Measurements from ENCODE around the gene MITD1.
"Not testable (repeated sequence)": the region's sequence is repeated elsewhere in the genome, so short reads cannot be mapped to it uniquely, and the experiment has no call there.

Gene MITD1

GRCh38 chr2:99140860-99141109, 40.1 kb downstream of the MITD1 start:
- peak overlapping the region; percentile 97 for H3K4me3 Mint-ChIP-seq

GRCh38 chr2:99140056-99140859, 40.6 kb downstream of the MITD1 start:
- H3K4me3 Mint-ChIP-seq: peak overlapping the region; percentile 97
- H3K36me3 Mint-ChIP-seq (ENCODE audit: low read depth): peaks cover 13% of the 10 kb centered on the region
- H3K27ac Mint-ChIP-seq: peak overlapping the region; percentile 88
- no peaks in the 10 kb centered on the region for H3K9me3 Mint-ChIP-seq
- intact Hi-C loops (cut with micrococcal nuclease): loop anchor here (2.0 to 5.0 kb wide), 2 partner anchors 15 to 42 kb away; partner anchors contain the start of genes LIPT1, MITD1, MRPL30 and TSGA10
- peaks cover 11% of the 10 kb centered on the region for H3K27me3 Mint-ChIP-seq
- H3K4me1 Mint-ChIP-seq (ENCODE audit: low read depth): peaks cover 37% of the 10 kb centered on the region

More at GRCh38 chr2:99140860-99141109, 40.1 kb downstream of the MITD1 start:
- intact Hi-C loops (cut with micrococcal nuclease): loop anchor here (2.0 to 5.0 kb wide), 2 partner anchors 14 to 42 kb away; partner anchors contain the start of genes LIPT1, MITD1, MRPL30 and TSGA10
- peak overlapping the region; percentile 88 for H3K27ac Mint-ChIP-seq
- H3K27me3 Mint-ChIP-seq: peaks cover 11% of the 10 kb centered on the region
- no peaks in the 10 kb centered on the region for H3K9me3 Mint-ChIP-seq
- H3K4me1 Mint-ChIP-seq (ENCODE audit: low read depth): peaks cover 32% of the 10 kb centered on the region
- peaks cover 13% of the 10 kb centered on the region for H3K36me3 Mint-ChIP-seq (ENCODE audit: low read depth)

- H3K4me3 Mint-ChIP-seq: no peak overlapping the region
- H3K4me1 Mint-ChIP-seq (ENCODE audit: low read depth): peaks cover 36% of the 10 kb centered on the region
- no peak overlapping the region for H3K27ac Mint-ChIP-seq
- intact Hi-C loops (cut with micrococcal nuclease): no loop called here
- H3K27me3 Mint-ChIP-seq: peaks cover 11% of the 10 kb centered on the region
- H3K9me3 Mint-ChIP-seq: peaks cover 3% of the 10 kb centered on the region
- peaks cover 13% of the 10 kb centered on the region for H3K36me3 Mint-ChIP-seq (ENCODE audit: low read depth)
Measured at GRCh38 chr2:99139003-99139402, 41.9 kb downstream of the MITD1 start.

- Mint-ChIP-seq H3K4me1 (ENCODE audit: low read depth) (peaks cover 18% of the 10 kb centered on the region), H3K9me3 (peaks cover 42% of the 10 kb centered on the region)
- H3K27ac Mint-ChIP-seq; H3K4me3 Mint-ChIP-seq; H3K27me3 Mint-ChIP-seq; H3K36me3 Mint-ChIP-seq (ENCODE audit: low read depth); intact Hi-C loops (cut with micrococcal nuclease): not testable (repeated sequence)
Measured at GRCh38 chr2:99135044-99135556, 45.8 kb downstream of the MITD1 start.

DNA sequence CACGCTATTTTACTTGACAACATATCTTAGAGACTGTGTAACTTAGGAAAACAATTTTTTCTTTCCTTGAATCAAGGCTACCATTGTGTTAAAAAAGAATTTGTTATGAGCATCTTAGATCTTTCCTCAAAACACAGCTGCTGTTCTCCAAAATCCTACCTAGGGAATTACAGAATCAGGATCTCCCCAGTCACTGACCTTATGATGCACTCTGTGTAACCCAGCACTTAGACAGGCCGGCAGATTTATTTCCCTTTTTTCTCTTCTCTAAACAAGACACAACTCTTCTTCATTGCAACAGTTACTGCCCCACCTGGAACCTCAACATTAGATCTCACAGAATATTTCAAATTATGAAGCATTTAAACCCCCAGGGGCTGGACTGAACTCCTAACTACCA, 52.9 kb downstream of the MITD1 start:
- Mint-ChIP-seq H3K27me3 (no peaks in the 10 kb centered on the region), H3K4me3 (no peak overlapping the region), H3K36me3 (ENCODE audit: low read depth) (no peaks in the 10 kb centered on the region), H3K4me1 (ENCODE audit: low read depth) (peaks cover 11% of the 10 kb centered on the region), H3K27ac (no peak overlapping the region), H3K9me3 (peaks cover 36% of the 10 kb centered on the region)
- intact Hi-C loops (cut with micrococcal nuclease): no loop called here

Data from dendritic cell treated with granulocyte-macrophage colony-stimulating factor and Interleukin-4, amounts not matched to agents 40 ng/mL and 50 ng/mL, for 4 days (primary cell).